HG03066 (cell line): ENCODE measurements around the gene LIN7C.

ENCODE experiments used
- ATAC-seq: cut with Tn5 transposase; IDR thresholded peaks from one replicate; pipeline ENCODE4 v1.9.1; 2021; ENCODE audit warnings: low read depth; ENCODE audit not compliant: unreplicated experiment

Gene LIN7C

GRCh38 chr11:27512238-27512637 lies 5.7 kb upstream of the LIN7C start:
- ATAC-seq, result no peak

GRCh38 chr11:27509908-27510307 lies 3.3 kb upstream of the LIN7C start:
- ATAC-seq, result no peak

- no peak for ATAC-seq
These were observed 1.2 kb upstream of the LIN7C start for GRCh38 chr11:27507557-27508322.

GRCh38 chr11:27505781-27506180 lies 788 bp downstream of the LIN7C start:
- ATAC-seq, result peak; percentile 6

GRCh38 chr11:27504205-27504604 lies 2.4 kb downstream of the LIN7C start:
- ATAC-seq, result no peak

- ATAC-seq, result no peak
These were observed 5.5 kb downstream of the LIN7C start for GRCh38 chr11:27501100-27501499.

GRCh38 chr11:27497911-27498310 lies 8.7 kb downstream of the LIN7C start:
- no peak for ATAC-seq

- peak; percentile 52 for ATAC-seq
These were observed 9.2 kb downstream of the LIN7C start for GRCh38 chr11:27497284-27497866.

- ATAC-seq, result no peak
These were observed 10.1 kb downstream of the LIN7C start for GRCh38 chr11:27496461-27496860.

- no peak for ATAC-seq
These were observed 10.8 kb downstream of the LIN7C start for GRCh38 chr11:27495710-27496300.

GRCh38 chr11:27489092-27489491 lies 17.5 kb downstream of the LIN7C start:
- no peak for ATAC-seq

- ATAC-seq, result no peak
These were observed 18.9 kb downstream of the LIN7C start for GRCh38 chr11:27487706-27488105.

- ATAC-seq, result peak; percentile 71
These were observed 20.4 kb downstream of the LIN7C start for GRCh38 chr11:27485930-27486773.

- no peak for ATAC-seq
These were observed 23.8 kb downstream of the LIN7C start for GRCh38 chr11:27482793-27483192.

GRCh38 chr11:27481992-27482391 lies 24.6 kb downstream of the LIN7C start:
- ATAC-seq, result no peak

GRCh38 chr11:27477831-27478230 lies 28.7 kb downstream of the LIN7C start:
- no peak for ATAC-seq

- ATAC-seq, result no peak
These were observed 29.3 kb downstream of the LIN7C start for GRCh38 chr11:27477243-27477642.

- ATAC-seq, result no peak
These were observed 30.9 kb downstream of the LIN7C start for GRCh38 chr11:27475622-27476021.

GRCh38 chr11:27473017-27473406 lies 33.6 kb downstream of the LIN7C start:
- ATAC-seq, result no peak

GRCh38 chr11:27472398-27473016 lies 34.1 kb downstream of the LIN7C start, which contains the start of gene LGR4:
Gene LGR4 (minus strand): TSS chr11:27472790. CDS start chr11:27472302, 488 bp downstream.
- peak; percentile 71 for ATAC-seq
